ENCODE data around the gene ALG1. TPM values are rescaled to one million over a fixed set of nuclear protein-coding genes. Genes with fewer than 3 reads are reported as not detected.

The ALG1 gene
- total and polyA plus RNA-seq, 2 of the 13 experiments (the other 11 are each of a cell fraction or from before 2014, with no cell fraction given) = 43.3 to 75.6 TPM

- no peak for TF ChIP-seq TCF7 (IDR thresholded peaks at IDR 0.05; ENCODE audit: low read depth)
- peak; percentile 90 for TF ChIP-seq ZSCAN25 (CRISPR knock-in tag; IDR thresholded peaks at IDR 0.05)
- peak; percentile 98 for TF ChIP-seq ZNF407 (CRISPR knock-in tag; IDR thresholded peaks at IDR 0.05; ENCODE audit: not compliant biosample characterization)
- TF ChIP-seq ZNF597 (CRISPR knock-in tag; IDR thresholded peaks at IDR 0.05) = no peak
- no peak; the same call in 1 of the 2 replicates for TF ChIP-seq LRRFIP1 (CRISPR knock-in tag; conservative IDR thresholded peaks at IDR 0.05)
- TF ChIP-seq KMT2A (CRISPR knock-in tag; IDR thresholded peaks at IDR 0.05) = peak; percentile 95
- peak; percentile 84 for TF ChIP-seq IRF2 (CRISPR knock-in tag; IDR thresholded peaks at IDR 0.05)
- peak; percentile 75 for TF ChIP-seq ATF2 (CRISPR knock-in tag; IDR thresholded peaks at IDR 0.05)
- no peak for TF ChIP-seq ZNF674 (CRISPR knock-in tag; IDR thresholded peaks at IDR 0.05; ENCODE audit: low read depth)
- TF ChIP-seq RAD21 (CRISPR knock-in tag; IDR thresholded peaks at IDR 0.05) = peak; percentile 80
- no peak for TF ChIP-seq ZNF607 (CRISPR knock-in tag; IDR thresholded peaks at IDR 0.05; ENCODE audit: borderline replicate concordance)
- no peak for TF ChIP-seq ZNF775 (CRISPR knock-in tag; IDR thresholded peaks at IDR 0.05; ENCODE audit: borderline replicate concordance)
- peak; percentile 99 for TF ChIP-seq IKZF4 (CRISPR knock-in tag; IDR thresholded peaks at IDR 0.05; ENCODE audit: borderline replicate concordance, low read depth, not compliant biosample characterization)
- 0 out of 2 replicates have a peak, but pooled peaks have one; percentile 77 for TF ChIP-seq ZNF354B (CRISPR knock-in tag; IDR thresholded peaks at IDR 0.05)
- no peak; the same call in 1 of the 2 replicates for TF ChIP-seq NFYB (CRISPR knock-in tag; IDR thresholded peaks at IDR 0.05)
- peak; percentile 99 for TF ChIP-seq ZNF274 (CRISPR knock-in tag; IDR thresholded peaks at IDR 0.05)
Measured at GRCh38 chr16:5071681-5072333, at the start of gene ALG1 (continued).
